GDM1 (cell line): Measurements from ENCODE around the gene RPL18.
"Not testable (repeated sequence)": the region's sequence is repeated elsewhere in the genome, so short reads cannot be mapped to it uniquely, and the experiment has no call there.

ENCODE experiments used
- DNase-seq: peaks from one replicate; lab custom pipeline; 2025; lab: John Stamatoyannopoulos, UW

Gene RPL18

DNA sequence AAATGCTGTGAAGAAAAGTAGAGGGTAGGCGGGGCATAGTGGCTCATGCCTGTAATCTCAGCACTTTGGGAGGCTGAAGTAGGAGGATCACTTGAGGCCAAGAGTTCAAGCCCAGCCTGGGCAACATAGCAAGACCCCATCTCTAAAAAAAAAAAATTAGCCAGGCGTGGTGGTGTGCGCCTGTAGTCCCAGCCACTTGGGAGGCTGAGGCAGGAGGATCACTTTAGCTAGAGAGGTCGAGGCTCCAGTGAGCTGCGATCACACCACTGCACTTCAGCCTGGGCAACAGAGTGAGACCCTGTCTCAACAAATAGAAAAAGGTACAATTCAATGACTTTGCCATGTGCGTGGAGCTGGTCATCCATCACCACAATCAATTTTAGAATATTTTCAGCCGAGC, 41.1 kb downstream of the RPL18 start:
- not testable (repeated sequence) for DNase-seq

DNA sequence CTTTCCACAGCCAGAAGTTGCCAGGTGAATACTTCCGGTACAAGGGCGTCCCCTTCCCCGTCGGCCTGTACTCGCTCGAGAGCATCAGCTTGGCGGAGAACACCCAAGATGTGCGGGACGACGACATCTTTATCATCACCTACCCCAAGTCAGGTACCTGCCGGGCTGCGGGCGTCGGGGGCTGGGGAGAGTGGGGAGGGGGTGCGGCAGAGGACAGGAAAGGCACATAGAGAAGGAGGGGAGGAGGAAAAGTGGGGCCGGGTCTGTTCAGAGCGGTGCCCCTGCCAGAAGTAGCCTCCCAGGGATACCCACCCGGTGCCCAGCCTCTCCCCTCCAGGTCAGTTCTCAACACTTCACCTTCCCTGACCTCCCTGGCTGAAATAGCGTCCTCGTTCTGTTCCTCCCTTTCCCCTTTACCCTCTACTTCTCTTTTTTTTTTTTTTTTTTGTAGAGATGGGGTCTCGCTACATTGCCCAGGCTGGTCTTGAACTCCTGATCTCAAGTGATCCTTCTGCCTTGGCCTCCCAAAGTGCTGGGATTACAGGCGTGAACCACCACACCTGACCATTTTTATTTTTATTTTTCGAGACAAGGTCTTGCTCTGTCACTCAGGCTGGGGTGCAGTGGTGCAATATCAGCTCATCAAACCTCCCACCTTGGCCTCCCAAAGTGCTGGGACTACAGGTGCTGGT, 42.9 kb downstream of the RPL18 start:
- no peak for DNase-seq

DNA sequence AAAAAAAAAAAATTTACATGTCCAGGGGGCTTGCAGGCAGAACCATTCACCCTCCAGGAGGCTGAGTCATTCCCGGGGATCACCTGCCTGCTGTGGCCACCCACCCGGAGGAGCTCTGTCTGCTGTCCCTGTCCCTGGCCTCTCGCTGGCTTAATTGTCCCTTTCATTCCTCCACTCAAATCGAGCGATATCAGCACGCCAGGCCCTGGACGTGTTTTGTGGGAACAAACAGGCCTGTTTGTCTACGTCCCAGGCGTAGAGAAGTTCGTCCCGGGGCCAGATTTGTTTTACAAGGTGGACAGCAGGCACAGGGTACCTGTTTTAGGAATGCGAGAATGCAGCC, 45.8 kb downstream of the RPL18 start:
- DNase-seq, result no peak

DNA sequence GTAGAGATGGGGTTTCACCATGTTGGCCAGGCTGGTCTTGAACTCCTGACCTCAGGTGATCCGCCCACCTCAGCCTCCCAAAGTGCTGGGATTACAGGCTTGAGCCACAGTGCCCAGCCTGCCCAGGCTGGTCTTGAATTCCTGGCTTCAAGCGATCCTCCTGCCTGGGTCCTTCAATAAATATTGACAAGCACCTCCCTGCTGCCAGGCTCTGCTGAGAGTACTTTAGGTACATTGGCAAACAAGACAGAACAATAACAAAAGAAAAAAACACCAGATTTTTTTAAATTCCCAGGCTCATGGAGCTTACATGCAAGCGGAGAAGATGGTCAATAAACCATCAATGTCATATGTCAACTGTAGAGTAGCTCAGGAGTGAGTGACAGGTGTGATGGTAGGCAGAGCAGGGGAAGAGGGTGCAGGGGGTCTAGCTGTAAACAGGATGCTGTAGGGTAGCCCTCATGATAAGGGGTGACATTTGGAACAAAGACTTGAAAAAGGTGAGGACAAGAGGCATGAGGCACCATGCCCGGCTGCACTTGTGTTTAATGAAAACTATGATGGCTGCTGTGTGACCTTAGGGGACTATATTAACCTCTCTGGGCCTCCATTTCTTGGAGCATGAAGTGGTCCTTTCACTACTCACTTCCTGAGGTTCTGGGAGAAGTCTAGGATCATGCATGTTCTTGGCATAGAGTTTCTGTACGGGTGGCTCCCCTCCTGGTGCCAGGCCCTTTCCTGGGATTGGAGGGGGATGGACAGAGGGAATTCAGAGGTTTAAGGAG, 47.4 kb downstream of the RPL18 start:
- no peak for DNase-seq

DNA sequence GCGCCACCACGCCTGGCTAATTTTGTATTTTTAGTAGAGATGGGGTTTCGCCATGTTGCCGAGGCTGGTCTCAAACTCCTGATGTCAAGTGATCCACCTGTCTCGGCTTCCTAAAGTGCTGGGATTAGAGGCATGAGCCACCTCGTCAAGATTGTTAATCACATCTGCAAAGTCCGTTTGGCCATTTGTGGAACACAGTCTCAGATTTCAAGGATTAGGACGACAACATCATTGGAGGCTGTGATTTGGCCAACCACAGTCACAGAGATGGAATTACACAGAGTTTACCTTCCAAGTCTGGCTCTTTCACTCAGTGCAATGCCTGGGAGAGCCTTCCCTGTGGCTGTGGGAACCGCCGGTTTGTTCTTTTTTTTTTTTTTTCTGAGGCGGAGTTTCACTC, 49.2 kb downstream of the RPL18 start:
- no peak for DNase-seq

DNA sequence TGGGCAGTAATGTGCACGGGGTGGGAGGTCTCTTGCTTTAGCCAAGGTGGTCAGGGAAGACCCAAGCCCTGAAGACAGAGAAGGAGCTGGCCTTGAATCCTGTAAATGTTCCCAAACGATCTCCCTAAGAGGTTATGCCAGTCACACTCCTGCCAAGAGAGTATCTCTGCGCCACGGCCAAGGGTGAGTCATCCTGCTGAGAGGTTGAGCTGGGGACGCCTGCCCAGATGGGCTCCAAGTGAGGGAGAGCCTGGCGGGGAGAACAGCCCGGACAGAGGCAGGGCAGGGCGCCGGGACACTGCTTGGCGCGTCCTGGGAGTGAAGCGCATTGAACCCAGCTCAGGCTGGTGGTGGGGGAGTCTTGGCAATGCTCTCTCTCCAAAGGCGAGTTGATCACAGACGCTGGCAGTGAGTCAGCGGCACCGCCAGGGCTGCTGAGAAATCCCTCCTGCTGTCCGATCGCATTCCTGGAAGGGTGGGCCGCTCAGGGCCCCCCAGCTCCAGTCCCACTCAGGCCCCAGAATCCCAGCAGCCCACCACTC, 50.6 kb downstream of the RPL18 start:
- peak; percentile 26 for DNase-seq
